Fibroblast of the conjunctiva (primary cell): ENCODE data around the gene MAMSTR.

Source experiments
- DNase-seq: peaks from one replicate; pipeline ENCODE4 v3.0.0-alpha.2; 2010; ENCODE audit warnings: low read depth

The MAMSTR gene

GRCh38 chr19:48663667-48664066, 55.9 kb downstream of the MAMSTR start:
- no peak for DNase-seq
